ENCODE results near the gene ACMSD. TPM values are rescaled to one million over a fixed set of nuclear protein-coding genes. Genes with fewer than 3 reads are reported as not detected.

The ACMSD gene
- total and polyA plus RNA-seq, 2 of the 4 experiments (the other 2 are of a cell fraction), result not detected

GRCh38 chr2:134795765-134796164 lies 42.7 kb upstream of the ACMSD start:
- in situ Hi-C loops (cut with MboI; ENCODE audit: low sequenced_read_pairs), result no loop called here
- Histone ChIP-seq H3K4me2 (ENCODE audit: low read depth, low read length) (no peak overlapping the region), H3K4me3 (ENCODE audit: insufficient read depth, low read depth, low read length) (no peak overlapping the region), H2BK5ac (ENCODE audit: low read depth, low read length, poor library complexity, severe bottlenecking) (no peak overlapping the region), H2AK9ac (replicated peaks; ENCODE audit: low read depth, low read length, poor library complexity) (no peak overlapping the region), H4K5ac (ENCODE audit: low read depth, low read length) (no peak overlapping the region), H4K91ac (ENCODE audit: insufficient read depth, low read depth, low read length) (no peak overlapping the region), H2BK20ac (ENCODE audit: low read depth, low read length) (no peak overlapping the region), H4K20me1 (ENCODE audit: insufficient read depth, low read length) (no peaks in the 10 kb centered on the region), H3K79me1 (ENCODE audit: low read depth in 1 of 2, low read length in 2 of 2) (no peaks in the 10 kb centered on the region), H3K23ac (ENCODE audit: low read depth, low read length) (no peak overlapping the region), H3K36me3 (ENCODE audit: control insufficient read depth, insufficient read depth, low read length) (no peaks in the 10 kb centered on the region), H3K27me3 (ENCODE audit: control insufficient read depth, insufficient read depth, low read length) (0 out of 2 replicates have a peak, but pooled peaks cover 2% of the 10 kb centered on the region), H2AK5ac (ENCODE audit: low read depth, low read length) (no peak overlapping the region), H3K9ac (ENCODE audit: low read depth, low read length) (no peak overlapping the region), H4K8ac (ENCODE audit: low read depth in 2 of 2, low read length in 2 of 2) (no peak overlapping the region), H2BK120ac (ENCODE audit: low read depth, low read length) (no peak overlapping the region), H3K9me3 (ENCODE audit: control insufficient read depth, insufficient read depth, low read length) (no peaks in the 10 kb centered on the region), H3K27ac (ENCODE audit: insufficient read depth, low read length) (no peak overlapping the region), H3K56ac (ENCODE audit: extremely low read depth, insufficient read depth, low read length) (no peak overlapping the region), H2BK15ac (ENCODE audit: low read depth, low read length) (no peak overlapping the region), H2AFZ (replicated peaks; ENCODE audit: low read length, poor library complexity) (no peak overlapping the region), H3K18ac (ENCODE audit: low read depth, low read length) (no peak overlapping the region), H3K4me1 (ENCODE audit: control insufficient read depth, insufficient read depth, low read length) (no peaks in the 10 kb centered on the region), H3K4ac (ENCODE audit: low read depth, low read length) (no peak overlapping the region), H3K14ac (replicated peaks; ENCODE audit: low read depth, low read length) (no peak overlapping the region), H3K9me1 (ENCODE audit: insufficient read depth, low read length) (no peaks in the 10 kb centered on the region)
- BruUV-seq (replicated peaks), result no TSS peak
- intact Hi-C loops (cut with micrococcal nuclease), result no loop called here
- 53% methylated on average over 2 of the region's 4 CpGs; no CpG with 5 or more reads in 1 of the 2 experiments for WGBS, 2 experiments (ENCODE audit: extremely low coverage in 2 of 2, insufficient read length in 1 of 2)
- CTCF ChIA-PET, result no interaction called here
- DNase-seq (no peak), ATAC-seq (ENCODE audit: low read depth) (no peak)
- dilution Hi-C loops (cut with HindIII; ENCODE audit: low sequenced_read_pairs, unreplicated experiment), result no loop called here
- TF ChIP-seq MXI1 (IDR thresholded peaks at IDR 0.05; ENCODE audit: borderline replicate concordance, low read depth, low read length), result no peak
- TF ChIP-seq POLR2A (IDR thresholded peaks at IDR 0.05; ENCODE audit: low read depth, low read length), result no peak
- TF ChIP-seq CHD1 (IDR thresholded peaks at IDR 0.05; ENCODE audit: low read depth, low read length), result no peak
- TF ChIP-seq RFX5 (IDR thresholded peaks at IDR 0.05; ENCODE audit: low read depth, low read length), result no peak
- TF ChIP-seq SMC3 (IDR thresholded peaks at IDR 0.05; ENCODE audit: low read depth, low read length), result no peak
- TF ChIP-seq RAD21 (IDR thresholded peaks at IDR 0.05; ENCODE audit: low read length), result no peak
- no peak for TF ChIP-seq MAFK (IDR thresholded peaks at IDR 0.05; ENCODE audit: low read depth, low read length)
- no peak for TF ChIP-seq NFE2L2 (IDR thresholded peaks at IDR 0.05; ENCODE audit: low read depth, low read length)
- TF ChIP-seq RCOR1 (IDR thresholded peaks at IDR 0.05; ENCODE audit: insufficient replicate concordance, low read length), result no peak
- no peak for TF ChIP-seq USF2 (IDR thresholded peaks at IDR 0.05; ENCODE audit: low read depth, low read length)
- TF ChIP-seq ELK1 (IDR thresholded peaks at IDR 0.05; ENCODE audit: borderline replicate concordance, low read depth, low read length), result no peak
- no peak for TF ChIP-seq CTCF (conservative IDR thresholded peaks at IDR 0.05; ENCODE audit: low read depth, low read length)
- no peak for TF ChIP-seq CEBPB (IDR thresholded peaks at IDR 0.05; ENCODE audit: low read depth, low read length)
- TF ChIP-seq FOS (IDR thresholded peaks at IDR 0.05; ENCODE audit: low read depth, low read length), result no peak
- TF ChIP-seq MAZ (IDR thresholded peaks at IDR 0.05; ENCODE audit: borderline replicate concordance, low read depth, low read length), result no peak
- TF ChIP-seq BHLHE40 (IDR thresholded peaks at IDR 0.05; ENCODE audit: low read depth, low read length), result no peak
- POLR2A ChIA-PET (ENCODE audit: unreplicated experiment), result no interaction called here
